PC-9 (cell line): ENCODE data around the gene MAGEF1. TPM values are rescaled to one million over a fixed set of nuclear protein-coding genes. Genes with fewer than 3 reads are reported as not detected.

ENCODE experiments used
- BruUV-seq: library from RNA; stranded (reverse); fragments of 400-500 nt; replicated peaks from 2 replicates; lab custom pipeline; 2021; lab: Mats Ljungman, UMichigan
- CTCF ChIA-PET: fragments of 300-600 bp; sonication (Branson Sonifier 250); formaldehyde crosslinking; loops from one replicate; lab custom pipeline; 2022; ENCODE audit warnings: antibody characterized with exemption; lab: Charles Lee
- POLR2A ChIA-PET: fragments of 300-600 bp; sonication (Branson Sonifier 250); formaldehyde crosslinking; loops from one replicate; lab custom pipeline; 2022; ENCODE audit warnings: antibody characterized with exemption; ENCODE audit not compliant: unreplicated experiment; lab: Charles Lee
- DNase-seq, 2 experiments: peaks; one replicate each; pipeline versions ENCODE4 v3.0.0 to v3.0.0-alpha.2; 2015 to 2022; ENCODE audit warnings: mixed read lengths in 1 of 2
- H2AFZ ChIP-seq: fragments of 200-600 bp; sonication (generic); 2 replicates; pipeline ENCODE4 v1.8.1; 2017; ENCODE audit warnings: antibody characterized with exemption
- H3F3A ChIP-seq: fragments of 200-600 bp; sonication (generic); 2 replicates; pipeline ENCODE4 v1.8.1; 2017; ENCODE audit warnings: antibody characterized with exemption, mild to moderate bottlenecking, low read depth; ENCODE audit not compliant: insufficient read depth
- H3K27ac ChIP-seq: fragments of 200-600 bp; sonication (generic); 2 replicates; pipeline ENCODE4 v1.6.1; 2016; ENCODE audit warnings: mixed run types
- H3K27me3 ChIP-seq: fragments of 200-600 bp; sonication (generic); 2 replicates; pipeline ENCODE4 v1.6.1; 2016; ENCODE audit warnings: low read depth, mixed run types; ENCODE audit not compliant: insufficient read depth
- H3K36me3 ChIP-seq: fragments of 200-600 bp; sonication (generic); 2 replicates; pipeline ENCODE4 v1.6.1; 2016; ENCODE audit warnings: low read depth, mixed run types
- H3K4me1 ChIP-seq: fragments of 200-600 bp; sonication (generic); replicated peaks from 2 replicates; pipeline ENCODE4 v1.6.1; 2016; ENCODE audit warnings: mixed run types; ENCODE audit not compliant: insufficient read depth
- H3K4me2 ChIP-seq: fragments of 200-600 bp; sonication (generic); 2 replicates; pipeline ENCODE4 v1.6.1; 2017; ENCODE audit warnings: mixed run types
- H3K4me3 ChIP-seq: fragments of 200-600 bp; sonication (generic); 2 replicates; pipeline ENCODE4 v1.6.1; 2016; ENCODE audit warnings: mixed run types
- H3K79me2 ChIP-seq: fragments of 200-600 bp; sonication (generic); 2 replicates; pipeline ENCODE4 v1.6.1; 2017; ENCODE audit warnings: low read depth, mixed run types
- H3K9me2 ChIP-seq: fragments of 200-600 bp; sonication (generic); 2 replicates; pipeline ENCODE4 v1.8.1; 2017; ENCODE audit warnings: mild to moderate bottlenecking; ENCODE audit not compliant: insufficient read depth
- H3K9me3 ChIP-seq: fragments of 200-600 bp; sonication (generic); 2 replicates; pipeline ENCODE4 v1.8.1; 2016; ENCODE audit warnings: low read depth; ENCODE audit not compliant: insufficient read depth
- H4K20me1 ChIP-seq: fragments of 200-600 bp; sonication (generic); 2 replicates; pipeline ENCODE4 v1.8.1; 2017; ENCODE audit not compliant: insufficient read depth
- EZH2 ChIP-seq: fragments of 200-600 bp; sonication (generic); IDR thresholded peaks from 2 replicates; pipeline ENCODE4 v1.8.0; 2017; ENCODE audit warnings: antibody characterized with exemption, low read depth
- intact Hi-C: fragments of 100-400 bp; cut with micrococcal nuclease; formaldehyde crosslinking; loops from one replicate; pipeline ENCODE4 v1.10.0; 2022; ENCODE audit not compliant: unreplicated experiment
- total RNA-seq: library from RNA; stranded (reverse); gene quantifications from 2 replicates; pipeline ENCODE4 v1.2.3, GENCODE V29; 2021
- TF ChIP-seq, protein P1 (sequence below): fragments of 200-600 bp; sonication (generic); conservative IDR thresholded peaks from 2 replicates; pipeline ENCODE4 v1.6.1; 2017; ENCODE audit warnings: mixed run types, antibody characterized with exemption, mild to moderate bottlenecking, moderate library complexity

MAGEF1 gene
- total RNA-seq, 1 experiment from 2014 or later: 97.2 TPM

- no peak for DNase-seq
- H3K36me3 ChIP-seq: no peaks in the 10 kb centered on the region
- H3K27me3 ChIP-seq: no peaks in the 10 kb centered on the region
- ChIA-PET POLR2A (no interaction called here), CTCF (interaction anchor here (2.9 kb wide), 1 partner anchor 166 kb away, joined by 21 read pairs; the partner anchor contains the start of gene EPHB3)
- intact Hi-C loops: loop anchor here (5.0 kb wide), 1 partner anchor 91 kb away; no protein-coding TSS in a partner anchor
- H2AFZ ChIP-seq: no peak overlapping the region
- BruUV-seq: no TSS peak
- no peaks in the 10 kb centered on the region for H3K9me3 ChIP-seq
- no peak overlapping the region for H3K4me2 ChIP-seq
- no peak overlapping the region for H3K27ac ChIP-seq
- TF ChIP-seq, protein P1, sequence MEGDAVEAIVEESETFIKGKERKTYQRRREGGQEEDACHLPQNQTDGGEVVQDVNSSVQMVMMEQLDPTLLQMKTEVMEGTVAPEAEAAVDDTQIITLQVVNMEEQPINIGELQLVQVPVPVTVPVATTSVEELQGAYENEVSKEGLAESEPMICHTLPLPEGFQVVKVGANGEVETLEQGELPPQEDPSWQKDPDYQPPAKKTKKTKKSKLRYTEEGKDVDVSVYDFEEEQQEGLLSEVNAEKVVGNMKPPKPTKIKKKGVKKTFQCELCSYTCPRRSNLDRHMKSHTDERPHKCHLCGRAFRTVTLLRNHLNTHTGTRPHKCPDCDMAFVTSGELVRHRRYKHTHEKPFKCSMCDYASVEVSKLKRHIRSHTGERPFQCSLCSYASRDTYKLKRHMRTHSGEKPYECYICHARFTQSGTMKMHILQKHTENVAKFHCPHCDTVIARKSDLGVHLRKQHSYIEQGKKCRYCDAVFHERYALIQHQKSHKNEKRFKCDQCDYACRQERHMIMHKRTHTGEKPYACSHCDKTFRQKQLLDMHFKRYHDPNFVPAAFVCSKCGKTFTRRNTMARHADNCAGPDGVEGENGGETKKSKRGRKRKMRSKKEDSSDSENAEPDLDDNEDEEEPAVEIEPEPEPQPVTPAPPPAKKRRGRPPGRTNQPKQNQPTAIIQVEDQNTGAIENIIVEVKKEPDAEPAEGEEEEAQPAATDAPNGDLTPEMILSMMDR: no peak
- no peak for TF ChIP-seq EZH2
- H3F3A ChIP-seq: no peaks in the 10 kb centered on the region
- H3K9me2 ChIP-seq: no peaks in the 10 kb centered on the region
- no peaks in the 10 kb centered on the region for H3K79me2 ChIP-seq
- no peak overlapping the region for H3K4me3 ChIP-seq
- peaks cover 12% of the 10 kb centered on the region for H3K4me1 ChIP-seq
- H4K20me1 ChIP-seq: no peaks in the 10 kb centered on the region
These were observed 16.2 kb upstream of the MAGEF1 start for GRCh38 chr3:184728010-184728527.

DNA sequence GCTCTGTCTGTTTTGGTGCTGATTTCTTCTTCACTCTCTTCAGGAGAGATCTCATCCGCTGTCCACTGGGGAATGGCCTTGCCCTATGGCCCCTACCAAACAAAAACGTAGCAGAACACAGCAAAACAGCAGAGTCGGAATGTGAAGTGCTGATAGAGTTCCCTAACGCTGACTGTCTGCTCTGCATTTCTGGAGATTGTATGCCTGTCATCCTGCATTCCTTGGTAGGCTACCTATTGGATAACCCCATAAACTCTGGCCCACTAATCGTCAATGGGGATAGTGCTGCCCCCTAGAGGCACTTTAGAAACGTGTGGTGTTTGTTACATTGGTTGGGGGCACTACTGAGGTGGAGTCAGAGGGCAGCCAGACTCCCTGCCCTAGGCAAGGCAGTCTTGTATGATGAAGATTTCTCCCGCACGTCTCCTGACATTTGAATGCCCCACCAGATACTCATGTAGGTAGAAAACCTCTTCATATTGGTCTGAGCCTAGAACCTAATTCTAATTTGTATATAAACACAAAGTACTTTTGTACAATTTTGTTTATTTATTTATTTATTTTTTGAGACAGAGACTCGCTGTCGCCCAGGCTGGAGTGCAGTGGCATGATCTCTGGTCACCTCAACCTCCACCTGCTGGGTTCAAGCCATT is 15.6 kb upstream of the MAGEF1 start:
- Histone ChIP-seq H3K4me1 (peaks cover 10% of the 10 kb centered on the region), H3K79me2 (no peaks in the 10 kb centered on the region), H3K4me2 (peak overlapping the region; percentile 17), H3K9me2 (no peaks in the 10 kb centered on the region), H3K9me3 (no peaks in the 10 kb centered on the region), H4K20me1 (no peaks in the 10 kb centered on the region), H3K27ac (no peak overlapping the region), H3K36me3 (no peaks in the 10 kb centered on the region), H3K27me3 (no peaks in the 10 kb centered on the region), H2AFZ (no peak overlapping the region), H3F3A (no peaks in the 10 kb centered on the region), H3K4me3 (no peak overlapping the region)
- DNase-seq: peak; percentile 76 to 82
- no TSS peak for BruUV-seq
- POLR2A ChIA-PET: interaction anchor here (0.7 kb wide), 1 partner anchor 13 kb away, joined by 3 read pairs; no protein-coding TSS in a partner anchor
- intact Hi-C loops: loop anchor here (1.0 to 5.0 kb wide), 4 partner anchors 50 to 166 kb away; partner anchors contain the start of gene EPHB3
- TF ChIP-seq, protein P1: peak; percentile 91
- TF ChIP-seq EZH2: no peak
- CTCF ChIA-PET: interaction anchor here (1.0 to 2.9 kb wide), 2 partner anchors 24 to 166 kb away, joined by 3 to 21 read pairs; partner anchors contain the start of gene EPHB3

DNA sequence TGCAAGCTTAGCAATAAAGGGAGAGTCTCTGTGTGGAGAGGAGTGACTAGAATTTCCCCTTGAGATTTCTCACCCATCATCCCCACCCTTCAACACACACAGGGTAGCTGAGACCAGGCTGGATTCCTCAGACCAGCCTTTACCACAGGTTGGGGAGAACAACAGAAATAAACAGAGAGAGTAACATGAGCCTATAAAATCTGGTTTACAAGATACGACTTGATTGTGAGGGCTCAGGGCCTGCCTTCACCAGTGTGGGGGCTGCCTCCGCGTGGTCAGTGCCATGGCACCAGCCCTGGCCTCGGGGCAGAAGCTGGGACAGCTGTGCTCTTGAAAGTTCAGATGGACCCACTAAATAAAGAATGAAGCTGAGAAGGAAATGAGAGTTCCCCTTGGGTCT is 14.6 kb upstream of the MAGEF1 start:
- POLR2A ChIA-PET: interaction anchor here (0.5 to 0.7 kb wide), 3 partner anchors 14 to 1090 kb away, joined by 3 to 9 read pairs (median 8); no protein-coding TSS in a partner anchor

More for the DNA sequence above, 14.6 kb upstream of the MAGEF1 start:
- no peak overlapping the region for H3K4me3 ChIP-seq
- H3K9me2 ChIP-seq: no peaks in the 10 kb centered on the region
- H3K36me3 ChIP-seq: no peaks in the 10 kb centered on the region
- no peak overlapping the region for H3K4me2 ChIP-seq
- no peaks in the 10 kb centered on the region for H3K27me3 ChIP-seq
- H3K79me2 ChIP-seq: no peaks in the 10 kb centered on the region
- no peak overlapping the region for H2AFZ ChIP-seq
- no peak for DNase-seq
- peaks cover 10% of the 10 kb centered on the region for H3K4me1 ChIP-seq
- H4K20me1 ChIP-seq: no peaks in the 10 kb centered on the region
- no peak overlapping the region for H3K27ac ChIP-seq
- H3K9me3 ChIP-seq: no peaks in the 10 kb centered on the region
- CTCF ChIA-PET: interaction anchor here (0.6 to 2.9 kb wide), 4 partner anchors 11 to 165 kb away, joined by 3 to 21 read pairs (median 4); partner anchors contain the start of gene EPHB3
- no peaks in the 10 kb centered on the region for H3F3A ChIP-seq
- no peak for TF ChIP-seq EZH2
- TF ChIP-seq, protein P1: no peak
- no TSS peak for BruUV-seq
- intact Hi-C loops: loop anchor here (5.0 kb wide), 1 partner anchor 89 kb away; no protein-coding TSS in a partner anchor
